GM23248 (cell line): ENCODE measurements around the gene RNASE3. TPM values are rescaled to one million over a fixed set of nuclear protein-coding genes. Genes with fewer than 3 reads are reported as not detected.
"Not testable (repeated sequence)": the region's sequence is repeated elsewhere in the genome, so short reads cannot be mapped to it uniquely, and the experiment has no call there.

Experiments used
- DNase-seq: peaks from one replicate; pipeline ENCODE4 v3.0.0-alpha.2; 2015
- H2AFZ ChIP-seq: fragments of 200-600 bp; sonication (generic); 2 replicates; pipeline ENCODE4 v1.6.1; 2016; ENCODE audit warnings: antibody characterized with exemption
- H3F3A ChIP-seq: fragments of 200-600 bp; sonication (generic); 2 replicates; pipeline ENCODE4 v1.6.1; 2016; ENCODE audit warnings: mild to moderate bottlenecking, antibody characterized with exemption, mixed run types; ENCODE audit not compliant: insufficient read depth
- H3K27ac ChIP-seq: fragments of 200-600 bp; sonication (generic); 2 replicates; pipeline ENCODE4 v1.5.1; 2016; ENCODE audit warnings: mild to moderate bottlenecking
- H3K27me3 ChIP-seq: fragments of 200-600 bp; sonication (generic); replicated peaks from 2 replicates; pipeline ENCODE4 v1.6.1; 2016; ENCODE audit warnings: mild to moderate bottlenecking; ENCODE audit not compliant: insufficient read depth
- H3K36me3 ChIP-seq: fragments of 200-600 bp; sonication (generic); 2 replicates; pipeline ENCODE4 v1.6.1; 2016; ENCODE audit warnings: low read depth, mild to moderate bottlenecking
- H3K4me1 ChIP-seq: fragments of 200-600 bp; sonication (generic); 2 replicates; pipeline ENCODE4 v1.6.1; 2016; ENCODE audit warnings: mild to moderate bottlenecking; ENCODE audit not compliant: insufficient read depth
- H3K4me2 ChIP-seq: fragments of 200-600 bp; sonication (generic); one replicate; pipeline ENCODE4 v1.6.1; 2016; ENCODE audit warnings: mild to moderate bottlenecking; ENCODE audit not compliant: unreplicated experiment
- H3K4me3 ChIP-seq: fragments of 200-600 bp; sonication (generic); 2 replicates; pipeline ENCODE4 v1.5.1; 2016; ENCODE audit warnings: mild to moderate bottlenecking
- H3K79me2 ChIP-seq: fragments of 200-600 bp; sonication (generic); 2 replicates; pipeline ENCODE4 v1.6.1; 2016; ENCODE audit warnings: mild to moderate bottlenecking; ENCODE audit not compliant: insufficient read depth
- H3K9ac ChIP-seq: fragments of 200-600 bp; sonication (generic); 2 replicates; pipeline ENCODE4 v1.6.1; 2016; ENCODE audit warnings: mild to moderate bottlenecking
- H3K9me2 ChIP-seq: fragments of 200-600 bp; sonication (generic); 2 replicates; pipeline ENCODE4 v1.6.1; 2016; ENCODE audit warnings: mixed run types, mild to moderate bottlenecking, moderate library complexity; ENCODE audit not compliant: insufficient read depth
- H3K9me3 ChIP-seq: fragments of 200-600 bp; sonication (generic); one replicate; pipeline ENCODE4 v1.6.1; 2017; ENCODE audit warnings: low read depth
- H4K20me1 ChIP-seq: fragments of 200-600 bp; sonication (generic); 2 replicates; pipeline ENCODE4 v1.6.0; 2016; ENCODE audit not compliant: insufficient read depth
- EZH2 ChIP-seq: fragments of 200-600 bp; sonication (generic); IDR thresholded peaks from 2 replicates; pipeline ENCODE4 v1.6.1; 2018; ENCODE audit warnings: antibody characterized with exemption, mild to moderate bottlenecking; ENCODE audit not compliant: insufficient read depth, poor library complexity, severe bottlenecking
- EZH2phosphoT487 ChIP-seq: fragments of 200-600 bp; sonication (generic); IDR thresholded peaks from 2 replicates; pipeline ENCODE4 v1.6.1; 2018; ENCODE audit warnings: antibody characterized with exemption, moderate library complexity, mild to moderate bottlenecking, low read depth; ENCODE audit not compliant: insufficient read depth
- WGBS, 2 experiments: methylation state at CpG; one replicate each; pipeline ENCODE4 v1.1.6; 2015 to 2017; ENCODE audit warnings: low lambda C conversion rate in 2 of 2, low coverage in 1 of 2; ENCODE audit errors: missing lambda C conversion rate in 2 of 2; 5-methylcytosine and 5-hydroxymethylcytosine counted together
- in situ Hi-C: fragments of 300-500 bp; cut with MboI; formaldehyde crosslinking; loops from 2 replicates; pipeline ENCODE4 v1.15.0; 2020
- polyA plus RNA-seq: library from polyadenylated mRNA; unstranded; fragments of >200 nt; fragmentation: Nextera tagmentation; extraction: Ambion mirVana; gene quantifications from 2 replicates; pipeline ENCODE4 v1.2.1, GENCODE V29; 2016
- total RNA-seq: library from RNA; depleted of rRNA; stranded (reverse); fragments of >200 nt; shearing (Covaris generic); gene quantifications from 2 replicates; pipeline ENCODE4 v1.2.3, GENCODE V29; 2014; rRNA removed

The RNASE3 gene
- total RNA-seq (not detected in 2 replicates), polyA plus RNA-seq (not detected in 2 replicates)

- H3K4me1 ChIP-seq, H3K9ac ChIP-seq, H3K9me3 ChIP-seq, H3K79me2 ChIP-seq, H3K9me2 ChIP-seq, DNase-seq, H4K20me1 ChIP-seq, H3K36me3 ChIP-seq, H2AFZ ChIP-seq, H3K4me3 ChIP-seq, H3K27ac ChIP-seq, in situ Hi-C loops, H3K27me3 ChIP-seq, H3F3A ChIP-seq, H3K4me2 ChIP-seq: not testable (repeated sequence)
- 43 to 45% methylated on average over 11 of the region's 11 CpGs for WGBS, 2 experiments
These were observed at the start of gene RNASE3 for GRCh38 chr14:20891126-20891825. TSS of gene RNASE3 (plus strand) at chr14:20891385. CDS start at chr14:20891687, 302 bp downstream.

- peaks cover 13% of the 10 kb centered on the region; the same call in 1 of the 2 replicates for H3F3A ChIP-seq
- H3K27ac ChIP-seq, result no peak overlapping the region
- in situ Hi-C loops, result no loop called here
- no peaks in the 10 kb centered on the region for H4K20me1 ChIP-seq
- H3K4me1 ChIP-seq, result peaks cover 10% of the 10 kb centered on the region; the same call in 1 of the 2 replicates
- no peak overlapping the region for H2AFZ ChIP-seq
- H3K9me3 ChIP-seq, result no peaks in the 10 kb centered on the region
- no peaks in the 10 kb centered on the region for H3K79me2 ChIP-seq
- no peak for DNase-seq
- no peak overlapping the region for H3K4me2 ChIP-seq
- no peaks in the 10 kb centered on the region for H3K9me2 ChIP-seq
- H3K36me3 ChIP-seq, result no peaks in the 10 kb centered on the region
- no peak overlapping the region for H3K4me3 ChIP-seq
- no peaks in the 10 kb centered on the region for H3K27me3 ChIP-seq
- no peak overlapping the region for H3K9ac ChIP-seq
- WGBS, 2 experiments, result 80 to 82% methylated on average over 6 of the region's 6 CpGs
- TF ChIP-seq EZH2phosphoT487, result no peak
- TF ChIP-seq EZH2, result no peak
These were observed 44.6 kb upstream of the RNASE3 start for GRCh38 chr14:20846560-20846959.

GRCh38 chr14:20848316-20848954 lies 42.8 kb upstream of the RNASE3 start:
- Histone ChIP-seq H3K27me3 (no peaks in the 10 kb centered on the region), H4K20me1 (no peaks in the 10 kb centered on the region), H3K9me3 (no peaks in the 10 kb centered on the region), H3K9me2 (no peaks in the 10 kb centered on the region), H3K4me1 (peaks cover 10% of the 10 kb centered on the region; the same call in 1 of the 2 replicates), H3K27ac (no peak overlapping the region; the same call in 1 of the 2 replicates), H3K4me3 (no peak overlapping the region), H3K79me2 (no peaks in the 10 kb centered on the region), H3K9ac (no peak overlapping the region), H3F3A (peaks cover 13% of the 10 kb centered on the region; the same call in 1 of the 2 replicates), H3K36me3 (no peaks in the 10 kb centered on the region), H2AFZ (peak overlapping the region; percentile 57), H3K4me2 (peak overlapping the region; percentile 34)
- in situ Hi-C loops, result no loop called here
- WGBS, 2 experiments, result 19 to 28% methylated on average over 9 of the region's 9 CpGs
- peak; percentile 77 for DNase-seq
- TF ChIP-seq EZH2phosphoT487 (no peak), EZH2 (no peak)

- Histone ChIP-seq H3K27ac (no peak overlapping the region), H4K20me1 (no peaks in the 10 kb centered on the region)
These were observed 42.1 kb upstream of the RNASE3 start for GRCh38 chr14:20848955-20849570.

More at GRCh38 chr14:20848955-20849570, 42.1 kb upstream of the RNASE3 start:
- no peak for DNase-seq
- 60 to 72% methylated on average over 4 of the region's 4 CpGs for WGBS, 2 experiments
- Histone ChIP-seq H3K79me2 (no peaks in the 10 kb centered on the region), H3K4me2 (peak overlapping the region; percentile 34), H3K4me1 (peaks cover 10% of the 10 kb centered on the region; the same call in 1 of the 2 replicates), H3K9me2 (no peaks in the 10 kb centered on the region), H3K9ac (no peak overlapping the region), H3K4me3 (no peak overlapping the region), H3K9me3 (no peaks in the 10 kb centered on the region), H3K27me3 (no peaks in the 10 kb centered on the region), H2AFZ (peak overlapping the region; percentile 57), H3F3A (peaks cover 13% of the 10 kb centered on the region; the same call in 1 of the 2 replicates), H3K36me3 (no peaks in the 10 kb centered on the region)
- in situ Hi-C loops, result no loop called here
- TF ChIP-seq EZH2phosphoT487 (no peak), EZH2 (no peak)
